HL-60 (cell line): Measurements from ENCODE around the gene ZNF618.

Experiments
- DNase-seq, 2 experiments: peaks; one replicate each; pipeline ENCODE4 v3.0.0-alpha.2; 2010 to 2020; ENCODE audit warnings: low read depth in 1 of 2, low spot score in 1 of 2
- H3K27ac ChIP-seq: fragments of 250-450 bp; sonication (Bioruptor Pico); replicated peaks from 2 replicates; pipeline ENCODE4 v1.5.1; 2020; ENCODE audit warnings: mild to moderate bottlenecking, moderate library complexity
- H3K27me3 ChIP-seq: fragments of 250-450 bp; sonication (Bioruptor Pico); 2 replicates; pipeline ENCODE4 v1.5.1; 2021; ENCODE audit warnings: mild to moderate bottlenecking, moderate library complexity; ENCODE audit not compliant: insufficient read depth, poor library complexity, severe bottlenecking
- H3K4me3 ChIP-seq: replicated peaks from 2 replicates; pipeline ENCODE4 v1.5.1; 2011; ENCODE audit warnings: mild to moderate bottlenecking, control low read depth, low read length; ENCODE audit not compliant: insufficient read depth
- CTCF ChIP-seq: IDR thresholded peaks from one replicate; pipeline ENCODE4 v1.5.1; 2011; ENCODE audit warnings: low read length, control low read depth, inconsistent platforms; ENCODE audit not compliant: insufficient read depth
- GABPA ChIP-seq: IDR thresholded peaks from 2 replicates; pipeline ENCODE4 v1.6.1; 2012; ENCODE audit warnings: low read depth
- POLR2AphosphoS5 ChIP-seq: IDR thresholded peaks from 2 replicates; pipeline ENCODE4 v1.6.1; 2012; ENCODE audit warnings: low read depth
- REST ChIP-seq: IDR thresholded peaks from 2 replicates; pipeline ENCODE4 v1.6.1; 2012; ENCODE audit warnings: low read depth; ENCODE audit not compliant: insufficient replicate concordance
- SPI1 ChIP-seq: IDR thresholded peaks from 2 replicates; pipeline ENCODE4 v1.6.1; 2012; ENCODE audit warnings: low read depth, mild to moderate bottlenecking, borderline replicate concordance

Gene ZNF618

GRCh38 chr9:113921396-113921925, 45.4 kb downstream of the ZNF618 start:
- Histone ChIP-seq H3K4me3 (no peak overlapping the region), H3K27me3 (no peaks in the 10 kb centered on the region), H3K27ac (no peak overlapping the region)
- no peak for DNase-seq
- TF ChIP-seq POLR2AphosphoS5 (no peak), GABPA (no peak), CTCF (no peak), REST (no peak), SPI1 (no peak)

- Histone ChIP-seq H3K27ac (no peak overlapping the region), H3K4me3 (no peak overlapping the region), H3K27me3 (no peaks in the 10 kb centered on the region)
- no peak for DNase-seq
- TF ChIP-seq POLR2AphosphoS5, result no peak
- no peak for TF ChIP-seq SPI1
- no peak for TF ChIP-seq CTCF
- TF ChIP-seq GABPA, result no peak
- TF ChIP-seq REST, result no peak
Observed at GRCh38 chr9:113922160-113922559, 46.1 kb downstream of the ZNF618 start.

- no peak for TF ChIP-seq CTCF
- TF ChIP-seq GABPA, result no peak
- no peak for TF ChIP-seq REST
- no peak for TF ChIP-seq SPI1
- no peak for TF ChIP-seq POLR2AphosphoS5
- H3K4me3 ChIP-seq, result no peak overlapping the region
- H3K27me3 ChIP-seq, result no peaks in the 10 kb centered on the region
- H3K27ac ChIP-seq, result no peak overlapping the region
- DNase-seq, result no peak
Observed at GRCh38 chr9:113926211-113926610, 50.1 kb downstream of the ZNF618 start.
